SJSA1 (cell line): ENCODE results near the gene BARX1. TPM values are rescaled to one million over a fixed set of nuclear protein-coding genes. Genes with fewer than 3 reads are reported as not detected.

ENCODE experiments used
- DNase-seq, 2 experiments: peaks; one replicate each; pipeline ENCODE4 v3.0.0-alpha.2; 2015 to 2020; ENCODE audit warnings: low spot score in 2 of 2, low read depth in 1 of 2
- H3K27ac ChIP-seq: fragments of 250-450 bp; sonication (Bioruptor Pico); 2 replicates; pipeline ENCODE4 v1.5.1; 2020; ENCODE audit warnings: mild to moderate bottlenecking, moderate library complexity
- H3K27me3 ChIP-seq: fragments of 250-450 bp; sonication (Bioruptor Pico); replicated peaks from 2 replicates; pipeline ENCODE4 v1.5.1; 2020; ENCODE audit warnings: mild to moderate bottlenecking, moderate library complexity
- H3K36me3 ChIP-seq: fragments of 250-450 bp; sonication (Bioruptor Pico); 2 replicates; pipeline ENCODE4 v1.5.1; 2020; ENCODE audit warnings: mild to moderate bottlenecking
- H3K4me1 ChIP-seq: fragments of 250-450 bp; sonication (Bioruptor Pico); replicated peaks from 2 replicates; pipeline ENCODE4 v1.6.1; 2021; ENCODE audit warnings: mild to moderate bottlenecking
- H3K4me3 ChIP-seq: fragments of 250-450 bp; sonication (Bioruptor Pico); 2 replicates; pipeline ENCODE4 v1.5.1; 2020; ENCODE audit warnings: mild to moderate bottlenecking
- H3K9me3 ChIP-seq: fragments of 250-450 bp; sonication (Bioruptor Pico); replicated peaks from 2 replicates; pipeline ENCODE4 v1.5.1; 2020; ENCODE audit warnings: mild to moderate bottlenecking
- total RNA-seq: library from RNA; depleted of rRNA; stranded (reverse); fragments of >200 nt; shearing (Covaris generic); gene quantifications from 2 replicates; pipeline ENCODE4 v1.2.3, GENCODE V29; 2014

Gene BARX1
- total RNA-seq, 1 experiment from 2014 or later = not detected

GRCh38 chr9:93909242-93909616 lies 45.9 kb downstream of the BARX1 start:
- H3K4me1 ChIP-seq = no peaks in the 10 kb centered on the region
- H3K9me3 ChIP-seq = no peaks in the 10 kb centered on the region
- no peak for DNase-seq
- no peak overlapping the region for H3K4me3 ChIP-seq
- H3K36me3 ChIP-seq = no peaks in the 10 kb centered on the region
- no peak overlapping the region for H3K27ac ChIP-seq
- no peaks in the 10 kb centered on the region for H3K27me3 ChIP-seq

GRCh38 chr9:93908591-93909241 lies 46.4 kb downstream of the BARX1 start:
- Histone ChIP-seq H3K27me3 (no peaks in the 10 kb centered on the region), H3K4me1 (no peaks in the 10 kb centered on the region), H3K9me3 (no peaks in the 10 kb centered on the region), H3K36me3 (no peaks in the 10 kb centered on the region), H3K4me3 (no peak overlapping the region), H3K27ac (no peak overlapping the region)
- DNase-seq = no peak

GRCh38 chr9:93907551-93908199 lies 47.5 kb downstream of the BARX1 start:
- DNase-seq = no peak
- Histone ChIP-seq H3K36me3 (no peaks in the 10 kb centered on the region), H3K4me3 (no peak overlapping the region), H3K27me3 (no peaks in the 10 kb centered on the region), H3K27ac (no peak overlapping the region), H3K9me3 (no peaks in the 10 kb centered on the region), H3K4me1 (no peaks in the 10 kb centered on the region)

- no peak for DNase-seq
Measured at GRCh38 chr9:93906195-93906880, 48.8 kb downstream of the BARX1 start.

GRCh38 chr9:93905473-93906133 lies 49.6 kb downstream of the BARX1 start:
- DNase-seq = no peak
- H3K9me3 ChIP-seq = no peaks in the 10 kb centered on the region
- H3K4me3 ChIP-seq = no peak overlapping the region
- H3K4me1 ChIP-seq = no peaks in the 10 kb centered on the region
- no peak overlapping the region for H3K27ac ChIP-seq
- H3K36me3 ChIP-seq = no peaks in the 10 kb centered on the region
- no peaks in the 10 kb centered on the region for H3K27me3 ChIP-seq

More at GRCh38 chr9:93906195-93906880, 48.8 kb downstream of the BARX1 start:
- Histone ChIP-seq H3K4me1 (no peaks in the 10 kb centered on the region), H3K4me3 (no peak overlapping the region), H3K9me3 (no peaks in the 10 kb centered on the region), H3K27ac (no peak overlapping the region), H3K27me3 (no peaks in the 10 kb centered on the region), H3K36me3 (no peaks in the 10 kb centered on the region)

GRCh38 chr9:93904649-93905472 lies 50.3 kb downstream of the BARX1 start:
- H3K27me3 ChIP-seq = no peaks in the 10 kb centered on the region
- H3K4me3 ChIP-seq = no peak overlapping the region
- no peaks in the 10 kb centered on the region for H3K36me3 ChIP-seq
- no peak for DNase-seq
- no peaks in the 10 kb centered on the region for H3K4me1 ChIP-seq
- no peak overlapping the region for H3K27ac ChIP-seq
- H3K9me3 ChIP-seq = no peaks in the 10 kb centered on the region

GRCh38 chr9:93903886-93904648 lies 51.1 kb downstream of the BARX1 start:
- DNase-seq = no peak
- no peaks in the 10 kb centered on the region for H3K36me3 ChIP-seq
- H3K9me3 ChIP-seq = no peaks in the 10 kb centered on the region
- no peaks in the 10 kb centered on the region for H3K4me1 ChIP-seq
- H3K27me3 ChIP-seq = no peaks in the 10 kb centered on the region
- H3K27ac ChIP-seq = no peak overlapping the region
- H3K4me3 ChIP-seq = no peak overlapping the region

- H3K27ac ChIP-seq = no peak overlapping the region
- no peaks in the 10 kb centered on the region for H3K9me3 ChIP-seq
- no peak for DNase-seq
- no peaks in the 10 kb centered on the region for H3K27me3 ChIP-seq
- H3K4me1 ChIP-seq = no peaks in the 10 kb centered on the region
- no peaks in the 10 kb centered on the region for H3K36me3 ChIP-seq
- no peak overlapping the region for H3K4me3 ChIP-seq
Measured at GRCh38 chr9:93902780-93903655, 52.1 kb downstream of the BARX1 start.

- DNase-seq = peak in 1 of 2 experiments; percentile 25
- Histone ChIP-seq H3K4me3 (no peak overlapping the region), H3K27me3 (no peaks in the 10 kb centered on the region), H3K36me3 (no peaks in the 10 kb centered on the region), H3K27ac (no peak overlapping the region), H3K4me1 (no peaks in the 10 kb centered on the region), H3K9me3 (no peaks in the 10 kb centered on the region)
Measured at GRCh38 chr9:93902051-93902779, 52.9 kb downstream of the BARX1 start.
